Stimulated activated memory B cell treated with anti-CD40 and anti-IgM and Interleukin-4, amounts not matched to agents 10 μg/mL and 1 μg/mL and 100 μg/mL, for 72 hours (primary cell): ENCODE data around the gene SNX20.
A peak's percentile ranks its signal among the peaks of the same experiment; 100 is the strongest.

Source experiments
- ATAC-seq: fragments of 150-1000 bp; cut with Tn5 transposase; 2 replicates; pipeline ENCODE4 v1.10.0; 2021
- H3K27ac Mint-ChIP-seq: one replicate; pipeline ENCODE4 v1.8.0; 2022; ENCODE audit warnings: mild to moderate bottlenecking, mixed read lengths
- H3K27me3 Mint-ChIP-seq: one replicate; pipeline ENCODE4 v1.8.0; 2022; ENCODE audit warnings: mixed read lengths
- H3K36me3 Mint-ChIP-seq: one replicate; pipeline ENCODE4 v1.8.0; 2022; ENCODE audit warnings: mixed read lengths
- H3K4me1 Mint-ChIP-seq: one replicate; pipeline ENCODE4 v1.8.0; 2022; ENCODE audit warnings: mixed read lengths
- H3K4me3 Mint-ChIP-seq: one replicate; pipeline ENCODE4 v1.8.0; 2022; ENCODE audit warnings: mild to moderate bottlenecking, moderate library complexity, mixed read lengths
- H3K9me3 Mint-ChIP-seq: one replicate; pipeline ENCODE4 v1.8.0; 2022; ENCODE audit warnings: mixed read lengths

SNX20 gene

GRCh38 chr16:50681021-50681885 lies at the start of gene SNX20:
SNX20 (minus strand) TSS chr16:50681312; CDS start chr16:50677526, 3,786 bp downstream.
- Mint-ChIP-seq H3K9me3 (no peaks in the 10 kb centered on the region), H3K27me3 (no peaks in the 10 kb centered on the region), H3K27ac (peak within 1 kb of the TSS; percentile 92), H3K4me1 (peaks cover 81% of the 10 kb centered on the region), H3K36me3 (peaks cover 28% of the 10 kb centered on the region), H3K4me3 (peak within 1 kb of the TSS; percentile 77)
- peak; percentile 86 for ATAC-seq

- no peak overlapping the region for H3K27ac Mint-ChIP-seq
- H3K4me1 Mint-ChIP-seq: peaks cover 5% of the 10 kb centered on the region
- H3K9me3 Mint-ChIP-seq: peaks cover 3% of the 10 kb centered on the region
- ATAC-seq: no peak
- peaks cover 28% of the 10 kb centered on the region for H3K36me3 Mint-ChIP-seq
- H3K27me3 Mint-ChIP-seq: no peaks in the 10 kb centered on the region
- H3K4me3 Mint-ChIP-seq: no peak overlapping the region
Observed at GRCh38 chr16:50724306-50724705, 43.2 kb upstream of the SNX20 start.

DNA sequence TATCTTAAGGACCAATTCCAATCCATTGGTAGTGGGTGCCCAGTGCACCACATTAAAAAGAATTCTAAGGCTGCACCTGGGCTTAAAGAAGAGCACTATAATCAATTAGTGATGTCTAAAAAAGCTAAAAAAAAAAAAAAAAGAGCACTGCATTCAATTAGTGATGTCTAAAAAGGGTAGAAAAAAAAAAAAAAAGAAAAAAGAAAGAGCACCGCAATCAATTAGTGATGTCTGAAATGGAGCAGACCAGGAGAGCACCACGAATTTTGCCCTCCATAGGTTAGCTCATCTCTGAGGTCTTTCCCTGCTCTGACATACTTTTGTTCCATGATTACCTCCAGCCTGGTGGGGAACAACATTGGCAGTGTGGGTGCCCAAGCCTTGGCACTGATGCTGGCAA lies 41.8 kb upstream of the SNX20 start:
- ATAC-seq: no peak
- H3K9me3 Mint-ChIP-seq: peaks cover 3% of the 10 kb centered on the region
- peaks cover 28% of the 10 kb centered on the region for H3K36me3 Mint-ChIP-seq
- H3K27ac Mint-ChIP-seq: no peak overlapping the region
- H3K4me1 Mint-ChIP-seq: peaks cover 5% of the 10 kb centered on the region
- no peaks in the 10 kb centered on the region for H3K27me3 Mint-ChIP-seq
- H3K4me3 Mint-ChIP-seq: no peak overlapping the region

GRCh38 chr16:50722405-50722737 lies 41.3 kb upstream of the SNX20 start:
- Mint-ChIP-seq H3K4me1 (peaks cover 5% of the 10 kb centered on the region), H3K4me3 (no peak overlapping the region), H3K27me3 (no peaks in the 10 kb centered on the region), H3K9me3 (peaks cover 3% of the 10 kb centered on the region), H3K27ac (no peak overlapping the region), H3K36me3 (peaks cover 28% of the 10 kb centered on the region)
- no peak for ATAC-seq

GRCh38 chr16:50721549-50722404 lies 40.7 kb upstream of the SNX20 start:
- no peak for ATAC-seq

GRCh38 chr16:50719401-50720337 lies 38.6 kb upstream of the SNX20 start:
- H3K27ac Mint-ChIP-seq: peak overlapping the region; percentile 61
- peaks cover 22% of the 10 kb centered on the region for H3K36me3 Mint-ChIP-seq
- H3K9me3 Mint-ChIP-seq: peaks cover 3% of the 10 kb centered on the region
- H3K4me3 Mint-ChIP-seq: no peak overlapping the region
- H3K27me3 Mint-ChIP-seq: no peaks in the 10 kb centered on the region
- H3K4me1 Mint-ChIP-seq: peaks cover 5% of the 10 kb centered on the region
- ATAC-seq: no peak

More at GRCh38 chr16:50721549-50722404, 40.7 kb upstream of the SNX20 start:
- Mint-ChIP-seq H3K27ac (no peak overlapping the region), H3K36me3 (peaks cover 28% of the 10 kb centered on the region), H3K27me3 (no peaks in the 10 kb centered on the region), H3K9me3 (peaks cover 3% of the 10 kb centered on the region), H3K4me1 (peaks cover 5% of the 10 kb centered on the region), H3K4me3 (no peak overlapping the region)

- H3K4me3 Mint-ChIP-seq: no peak overlapping the region
- H3K4me1 Mint-ChIP-seq: peaks cover 5% of the 10 kb centered on the region
- H3K9me3 Mint-ChIP-seq: peaks cover 3% of the 10 kb centered on the region
- ATAC-seq: no peak
- peaks cover 16% of the 10 kb centered on the region for H3K36me3 Mint-ChIP-seq
- H3K27ac Mint-ChIP-seq: no peak overlapping the region
- no peaks in the 10 kb centered on the region for H3K27me3 Mint-ChIP-seq
Observed at GRCh38 chr16:50718761-50719400, 37.8 kb upstream of the SNX20 start.

- Mint-ChIP-seq H3K36me3 (peaks cover 10% of the 10 kb centered on the region), H3K9me3 (peaks cover 1% of the 10 kb centered on the region), H3K4me1 (peaks cover 5% of the 10 kb centered on the region), H3K27me3 (no peaks in the 10 kb centered on the region), H3K27ac (no peak overlapping the region), H3K4me3 (no peak overlapping the region)
- no peak for ATAC-seq
Observed at GRCh38 chr16:50718061-50718760, 37.1 kb upstream of the SNX20 start.

DNA sequence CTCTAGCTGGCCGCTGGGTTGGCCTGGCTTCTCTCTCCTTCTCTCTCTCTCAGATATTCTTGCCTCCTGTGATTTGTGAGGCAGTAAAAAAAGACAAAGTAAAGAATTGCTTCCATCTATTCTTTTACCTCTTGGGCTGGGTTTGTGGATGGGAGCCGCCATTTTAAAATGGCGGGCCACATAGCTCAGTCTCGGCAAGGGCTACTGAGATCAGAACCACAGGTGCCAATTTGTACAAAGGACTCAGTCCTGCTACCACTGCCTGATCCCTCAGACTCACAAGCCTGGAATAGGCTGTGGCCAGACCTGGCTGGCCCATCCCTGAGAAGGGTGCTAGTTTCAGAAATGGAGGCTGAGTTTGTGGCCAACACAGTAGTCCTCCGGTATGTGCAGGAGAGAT lies 36.4 kb upstream of the SNX20 start:
- Mint-ChIP-seq H3K4me3 (no peak overlapping the region), H3K9me3 (no peaks in the 10 kb centered on the region), H3K36me3 (peaks cover 3% of the 10 kb centered on the region), H3K27ac (no peak overlapping the region), H3K27me3 (no peaks in the 10 kb centered on the region), H3K4me1 (peaks cover 5% of the 10 kb centered on the region)
- ATAC-seq: no peak

GRCh38 chr16:50717091-50717490 lies 36.0 kb upstream of the SNX20 start:
- Mint-ChIP-seq H3K9me3 (no peaks in the 10 kb centered on the region), H3K27me3 (no peaks in the 10 kb centered on the region), H3K4me1 (peaks cover 5% of the 10 kb centered on the region), H3K36me3 (no peaks in the 10 kb centered on the region), H3K4me3 (no peak overlapping the region), H3K27ac (no peak overlapping the region)
- no peak for ATAC-seq

- no peaks in the 10 kb centered on the region for H3K9me3 Mint-ChIP-seq
- H3K36me3 Mint-ChIP-seq: no peaks in the 10 kb centered on the region
- H3K4me3 Mint-ChIP-seq: no peak overlapping the region
- H3K27me3 Mint-ChIP-seq: no peaks in the 10 kb centered on the region
- peaks cover 28% of the 10 kb centered on the region for H3K4me1 Mint-ChIP-seq
- no peak for ATAC-seq
- H3K27ac Mint-ChIP-seq: no peak overlapping the region
Observed at GRCh38 chr16:50712956-50713355, 31.8 kb upstream of the SNX20 start.

DNA sequence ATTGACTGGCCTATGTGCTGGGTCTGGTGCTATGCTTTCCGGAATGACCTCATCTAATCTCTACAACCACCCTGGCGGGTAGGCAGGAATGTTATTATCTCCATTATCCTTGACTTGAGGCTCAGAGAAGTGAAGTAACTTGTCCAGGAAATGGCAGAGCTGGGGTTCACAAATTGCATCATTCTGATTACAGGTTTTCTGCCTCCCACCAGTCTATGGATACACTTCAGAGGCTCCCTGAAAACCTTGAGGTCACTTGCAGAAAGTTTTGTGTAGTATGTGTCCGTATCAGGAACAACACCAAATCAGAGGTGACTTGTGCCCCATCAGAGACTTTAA lies 31.4 kb upstream of the SNX20 start:
- Mint-ChIP-seq H3K9me3 (no peaks in the 10 kb centered on the region), H3K27ac (no peak overlapping the region), H3K36me3 (no peaks in the 10 kb centered on the region), H3K27me3 (no peaks in the 10 kb centered on the region), H3K4me1 (peaks cover 32% of the 10 kb centered on the region), H3K4me3 (no peak overlapping the region)
- no peak for ATAC-seq

GRCh38 chr16:50711862-50712559 lies 30.9 kb upstream of the SNX20 start:
- H3K4me1 Mint-ChIP-seq: peaks cover 37% of the 10 kb centered on the region
- H3K36me3 Mint-ChIP-seq: no peaks in the 10 kb centered on the region
- H3K27me3 Mint-ChIP-seq: no peaks in the 10 kb centered on the region
- H3K9me3 Mint-ChIP-seq: no peaks in the 10 kb centered on the region
- ATAC-seq: no peak
- no peak overlapping the region for H3K4me3 Mint-ChIP-seq
- no peak overlapping the region for H3K27ac Mint-ChIP-seq

DNA sequence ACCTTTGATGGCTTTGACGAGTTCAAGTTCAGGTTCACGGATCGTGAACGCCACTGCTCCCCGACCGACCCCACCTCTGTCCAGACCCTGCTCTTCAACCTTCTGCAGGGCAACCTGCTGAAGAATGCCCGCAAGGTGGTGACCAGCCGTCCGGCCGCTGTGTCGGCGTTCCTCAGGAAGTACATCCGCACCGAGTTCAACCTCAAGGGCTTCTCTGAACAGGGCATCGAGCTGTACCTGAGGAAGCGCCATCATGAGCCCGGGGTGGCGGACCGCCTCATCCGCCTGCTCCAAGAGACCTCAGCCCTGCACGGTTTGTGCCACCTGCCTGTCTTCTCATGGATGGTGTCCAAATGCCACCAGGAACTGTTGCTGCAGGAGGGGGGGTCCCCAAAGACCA lies 29.9 kb upstream of the SNX20 start:
- Mint-ChIP-seq H3K36me3 (peaks cover under 1% of the 10 kb centered on the region), H3K27ac (no peak overlapping the region), H3K4me1 (peaks cover 39% of the 10 kb centered on the region), H3K9me3 (no peaks in the 10 kb centered on the region), H3K27me3 (no peaks in the 10 kb centered on the region), H3K4me3 (no peak overlapping the region)
- no peak for ATAC-seq
